A673 (cell line): Measurements from ENCODE around the gene IL17REL. TPM values are rescaled to one million over a fixed set of nuclear protein-coding genes. Genes with fewer than 3 reads are reported as not detected.
"Not testable (repeated sequence)": the region's sequence is repeated elsewhere in the genome, so short reads cannot be mapped to it uniquely, and the experiment has no call there.

Source experiments
- BruUV-seq: library from RNA; stranded (reverse); fragments of 400-500 nt; replicated peaks from 2 replicates; lab custom pipeline; 2021; lab: Mats Ljungman, UMichigan
- CTCF ChIA-PET: fragments of 300-600 bp; sonication (Branson Sonifier 250); formaldehyde crosslinking; loops from one replicate; lab custom pipeline; 2022; ENCODE audit warnings: antibody characterized with exemption; lab: Charles Lee
- POLR2A ChIA-PET: fragments of 300-600 bp; sonication (Branson Sonifier 250); formaldehyde crosslinking; loops from one replicate; lab custom pipeline; 2022; ENCODE audit warnings: antibody characterized with exemption; ENCODE audit not compliant: low non-redundant PET; lab: Charles Lee
- DNase-seq: peaks from one replicate; pipeline ENCODE4 v3.0.0-alpha.2; 2015; ENCODE audit warnings: low spot score
- H3K27ac ChIP-seq: fragments of 200-600 bp; sonication (generic); 2 replicates; pipeline ENCODE4 v1.5.1; 2016; ENCODE audit warnings: mixed run types, low read depth, mild to moderate bottlenecking, mixed read lengths, antibody characterized with exemption, low read length; ENCODE audit not compliant: poor library complexity, severe bottlenecking
- H3K27me3 ChIP-seq: fragments of 200-600 bp; sonication (generic); replicated peaks from 2 replicates; pipeline ENCODE4 v1.6.1; 2017; ENCODE audit warnings: mixed run types, low read depth, mild to moderate bottlenecking, mixed read lengths, antibody characterized with exemption, low read length; ENCODE audit not compliant: insufficient read depth, poor library complexity
- H3K36me3 ChIP-seq: fragments of 200-600 bp; sonication (generic); 2 replicates; pipeline ENCODE4 v1.6.1; 2016; ENCODE audit warnings: mixed run types, mild to moderate bottlenecking, mixed read lengths, antibody characterized with exemption, low read length; ENCODE audit not compliant: insufficient read depth, poor library complexity, severe bottlenecking
- H3K4me1 ChIP-seq: fragments of 200-600 bp; sonication (generic); 2 replicates; pipeline ENCODE4 v1.6.1; 2017; ENCODE audit warnings: mixed run types, mild to moderate bottlenecking, mixed read lengths, antibody characterized with exemption, low read length; ENCODE audit not compliant: insufficient read depth, poor library complexity, severe bottlenecking
- H3K4me3 ChIP-seq: fragments of 200-600 bp; sonication (generic); 2 replicates; pipeline ENCODE4 v1.5.1; 2016; ENCODE audit warnings: low read depth, mixed run types, mild to moderate bottlenecking, mixed read lengths, low read length; ENCODE audit not compliant: poor library complexity, severe bottlenecking
- H3K9me3 ChIP-seq: fragments of 200-600 bp; sonication (generic); 2 replicates; pipeline ENCODE4 v1.6.1; 2016; ENCODE audit warnings: mixed run types, low read depth, mild to moderate bottlenecking, mixed read lengths, antibody characterized with exemption, low read length; ENCODE audit not compliant: poor library complexity, severe bottlenecking
- CTCF ChIP-seq: fragments of 300-800, 200-600 bp; sonication (generic); conservative IDR thresholded peaks from 2 replicates; pipeline ENCODE4 v1.5.1; 2017; ENCODE audit warnings: low read depth, mild to moderate bottlenecking, antibody characterized with exemption, low read length, moderate library complexity, mixed read lengths
- EZH2 ChIP-seq: fragments of 200-600 bp; sonication (generic); IDR thresholded peaks from 2 replicates; pipeline ENCODE4 v1.6.1; 2017; ENCODE audit warnings: borderline replicate concordance, low read depth, mild to moderate bottlenecking, mixed read lengths, antibody characterized with exemption, low read length; ENCODE audit not compliant: poor library complexity, severe bottlenecking
- intact Hi-C: fragments of 100-400 bp; cut with micrococcal nuclease; formaldehyde crosslinking; loops from one replicate; pipeline ENCODE4 v1.10.0; 2022; ENCODE audit not compliant: unreplicated experiment
- total RNA-seq: library from RNA; stranded (reverse); gene quantifications from 2 replicates; pipeline ENCODE4 v1.2.3, GENCODE V29; 2021

The IL17REL gene
- total RNA-seq, 1 experiment from 2014 or later, result not detected

- Histone ChIP-seq H3K4me3 (no peak overlapping the region), H3K27me3 (no peaks in the 10 kb centered on the region), H3K9me3 (no peaks in the 10 kb centered on the region), H3K36me3 (no peaks in the 10 kb centered on the region), H3K27ac (no peak overlapping the region), H3K4me1 (peaks cover 22% of the 10 kb centered on the region)
- ChIA-PET POLR2A (no interaction called here), CTCF (no interaction called here)
- intact Hi-C loops, result no loop called here
- no TSS peak for BruUV-seq
- no peak for TF ChIP-seq EZH2
- DNase-seq, result no peak
Measured at GRCh38 chr22:49948116-49948957, 64.2 kb downstream of the IL17REL start.

GRCh38 chr22:49947296-49947622 lies 65.3 kb downstream of the IL17REL start:
- peak overlapping the region; percentile 66 for H3K27ac ChIP-seq

GRCh38 chr22:49946612-49947295 lies 65.8 kb downstream of the IL17REL start:
- no peaks in the 10 kb centered on the region for H3K9me3 ChIP-seq
- no TSS peak for BruUV-seq
- DNase-seq, result peak; percentile 62
- POLR2A ChIA-PET, result interaction anchor here (0.6 to 0.7 kb wide), 2 partner anchors 13 to 29 kb away, joined by 3 to 4 read pairs; no protein-coding TSS in a partner anchor
- CTCF ChIA-PET, result interaction anchor here (0.7 kb wide), 1 partner anchor 84 kb away, joined by 3 read pairs; no protein-coding TSS in a partner anchor
- peak overlapping the region; percentile 66 for H3K27ac ChIP-seq
- no peaks in the 10 kb centered on the region for H3K27me3 ChIP-seq
- H3K36me3 ChIP-seq, result no peaks in the 10 kb centered on the region
- H3K4me1 ChIP-seq, result peaks cover 22% of the 10 kb centered on the region
- TF ChIP-seq CTCF (no peak), EZH2 (no peak)
- H3K4me3 ChIP-seq, result no peak overlapping the region
- intact Hi-C loops, result no loop called here

More at GRCh38 chr22:49947296-49947622, 65.3 kb downstream of the IL17REL start:
- Histone ChIP-seq H3K36me3 (no peaks in the 10 kb centered on the region), H3K27me3 (no peaks in the 10 kb centered on the region), H3K4me1 (peaks cover 22% of the 10 kb centered on the region), H3K4me3 (no peak overlapping the region), H3K9me3 (no peaks in the 10 kb centered on the region)
- TF ChIP-seq CTCF (no peak), EZH2 (no peak)
- POLR2A ChIA-PET, result no interaction called here
- CTCF ChIA-PET, result interaction anchor here (0.7 kb wide), 1 partner anchor 83 kb away, joined by 3 read pairs; no protein-coding TSS in a partner anchor
- intact Hi-C loops, result no loop called here
- no TSS peak for BruUV-seq
- DNase-seq, result no peak

- H3K27me3 ChIP-seq, POLR2A ChIA-PET, H3K36me3 ChIP-seq, H3K9me3 ChIP-seq, H3K4me3 ChIP-seq, CTCF ChIA-PET, intact Hi-C loops, BruUV-seq: not testable (repeated sequence)
- peak; percentile 73 for DNase-seq
- peaks cover 22% of the 10 kb centered on the region for H3K4me1 ChIP-seq
- H3K27ac ChIP-seq, result peak overlapping the region; percentile 82
Measured at GRCh38 chr22:49945042-49945794, 67.3 kb downstream of the IL17REL start.
